ENCODE measurements around the gene ITIH2. TPM values are rescaled to one million over a fixed set of nuclear protein-coding genes. Genes with fewer than 3 reads are reported as not detected.
"Not testable (repeated sequence)": the region's sequence is repeated elsewhere in the genome, so short reads cannot be mapped to it uniquely, and the experiment has no call there.

Gene ITIH2, protein sequence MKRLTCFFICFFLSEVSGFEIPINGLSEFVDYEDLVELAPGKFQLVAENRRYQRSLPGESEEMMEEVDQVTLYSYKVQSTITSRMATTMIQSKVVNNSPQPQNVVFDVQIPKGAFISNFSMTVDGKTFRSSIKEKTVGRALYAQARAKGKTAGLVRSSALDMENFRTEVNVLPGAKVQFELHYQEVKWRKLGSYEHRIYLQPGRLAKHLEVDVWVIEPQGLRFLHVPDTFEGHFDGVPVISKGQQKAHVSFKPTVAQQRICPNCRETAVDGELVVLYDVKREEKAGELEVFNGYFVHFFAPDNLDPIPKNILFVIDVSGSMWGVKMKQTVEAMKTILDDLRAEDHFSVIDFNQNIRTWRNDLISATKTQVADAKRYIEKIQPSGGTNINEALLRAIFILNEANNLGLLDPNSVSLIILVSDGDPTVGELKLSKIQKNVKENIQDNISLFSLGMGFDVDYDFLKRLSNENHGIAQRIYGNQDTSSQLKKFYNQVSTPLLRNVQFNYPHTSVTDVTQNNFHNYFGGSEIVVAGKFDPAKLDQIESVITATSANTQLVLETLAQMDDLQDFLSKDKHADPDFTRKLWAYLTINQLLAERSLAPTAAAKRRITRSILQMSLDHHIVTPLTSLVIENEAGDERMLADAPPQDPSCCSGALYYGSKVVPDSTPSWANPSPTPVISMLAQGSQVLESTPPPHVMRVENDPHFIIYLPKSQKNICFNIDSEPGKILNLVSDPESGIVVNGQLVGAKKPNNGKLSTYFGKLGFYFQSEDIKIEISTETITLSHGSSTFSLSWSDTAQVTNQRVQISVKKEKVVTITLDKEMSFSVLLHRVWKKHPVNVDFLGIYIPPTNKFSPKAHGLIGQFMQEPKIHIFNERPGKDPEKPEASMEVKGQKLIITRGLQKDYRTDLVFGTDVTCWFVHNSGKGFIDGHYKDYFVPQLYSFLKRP
- total RNA-seq (not detected), polyA plus RNA-seq (not detected)

DNA sequence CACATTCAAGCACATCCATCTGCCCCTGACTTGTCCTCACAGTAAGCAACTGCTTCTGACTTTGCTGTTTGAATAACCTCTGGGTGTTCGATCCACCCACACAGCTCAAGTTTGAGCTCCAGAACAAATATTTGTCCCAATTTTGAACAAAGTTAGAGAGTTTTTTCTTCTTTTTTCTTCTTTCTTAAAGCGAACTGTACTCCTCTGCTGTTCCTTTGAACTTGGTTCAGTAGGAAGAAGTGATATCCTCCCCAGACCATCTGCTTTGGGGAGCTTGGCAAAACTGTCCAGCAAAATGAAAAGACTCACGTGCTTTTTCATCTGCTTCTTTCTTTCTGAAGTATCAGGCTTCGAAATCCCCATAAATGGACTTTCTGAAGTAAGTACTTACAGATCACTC, at the start of gene ITIH2:
ITIH2 (plus strand) TSS at position 177 of the 400 bp plus-strand sequence; CDS start at position 296, 119 bp downstream.
- H3K27me3 Mint-ChIP-seq, result peaks cover 20 to 64% of the 10 kb centered on the region in 2 donors
- H3K36me3 Mint-ChIP-seq, result no peaks in the 10 kb centered on the region
- ChIA-PET CTCF (interaction anchor here (1.3 kb wide), 1 partner anchor 16 kb away, joined by 3 read pairs; no protein-coding TSS in a partner anchor), POLR2A (no interaction called here)
- H3K27me3 ChIP-seq (ENCODE audit: insufficient read depth, low read length, poor library complexity, severe bottlenecking), result peaks cover 6% of the 10 kb centered on the region
- no peaks in the 10 kb centered on the region for H3K9me3 Mint-ChIP-seq
- DNase-seq, result no peak
- H3K4me1 ChIP-seq (ENCODE audit: insufficient read depth, low read length), result no peaks in the 10 kb centered on the region
- no peaks in the 10 kb centered on the region for H3K36me3 ChIP-seq (ENCODE audit: insufficient read depth, low read length)
- no peak within 1 kb of the TSS for H3K27ac ChIP-seq (ENCODE audit: low read depth, low read length)
- H3K4me3 ChIP-seq (ENCODE audit: low read length), result no peak within 1 kb of the TSS
- no peak within 1 kb of the TSS for H3K4me3 Mint-ChIP-seq
- H3K27ac Mint-ChIP-seq, result no peak within 1 kb of the TSS
- H3K9me3 ChIP-seq (ENCODE audit: low read length), result no peaks in the 10 kb centered on the region
- H3K4me1 Mint-ChIP-seq, result no peaks in the 10 kb centered on the region

DNA sequence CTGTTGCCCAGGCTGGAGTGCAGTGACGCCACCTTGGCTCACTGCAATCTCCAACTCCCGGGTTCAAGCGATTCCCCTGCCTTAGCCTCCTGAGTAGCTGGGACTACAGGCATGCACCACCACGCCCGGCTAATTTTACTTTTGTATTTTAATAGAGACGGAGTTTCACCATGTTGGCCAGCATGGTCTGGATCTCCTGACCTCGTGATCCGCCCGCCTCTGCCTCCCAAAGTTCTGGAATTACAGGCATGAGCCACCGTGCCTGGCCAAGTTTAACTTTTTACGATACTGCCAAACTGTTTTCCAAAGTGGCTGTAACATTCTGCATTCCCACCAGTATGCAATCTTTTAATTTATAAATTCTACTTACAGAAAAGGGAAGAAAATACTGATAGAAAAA, 46.0 kb upstream of the ITIH2 start:
- H3K4me1 Mint-ChIP-seq; H3K36me3 Mint-ChIP-seq; H3K36me3 ChIP-seq (ENCODE audit: insufficient read depth, low read length); H3K27ac ChIP-seq (ENCODE audit: low read depth, low read length); H3K4me3 ChIP-seq (ENCODE audit: low read length); H3K27me3 ChIP-seq (ENCODE audit: insufficient read depth, low read length, poor library complexity, severe bottlenecking); CTCF ChIA-PET; H3K9me3 Mint-ChIP-seq; H3K4me3 Mint-ChIP-seq; DNase-seq; H3K27ac Mint-ChIP-seq; H3K4me1 ChIP-seq (ENCODE audit: insufficient read depth, low read length); POLR2A ChIA-PET; H3K9me3 ChIP-seq (ENCODE audit: low read length): not testable (repeated sequence)
- H3K27me3 Mint-ChIP-seq, result peaks cover 34 to 57% of the 10 kb centered on the region in 2 donors

DNA sequence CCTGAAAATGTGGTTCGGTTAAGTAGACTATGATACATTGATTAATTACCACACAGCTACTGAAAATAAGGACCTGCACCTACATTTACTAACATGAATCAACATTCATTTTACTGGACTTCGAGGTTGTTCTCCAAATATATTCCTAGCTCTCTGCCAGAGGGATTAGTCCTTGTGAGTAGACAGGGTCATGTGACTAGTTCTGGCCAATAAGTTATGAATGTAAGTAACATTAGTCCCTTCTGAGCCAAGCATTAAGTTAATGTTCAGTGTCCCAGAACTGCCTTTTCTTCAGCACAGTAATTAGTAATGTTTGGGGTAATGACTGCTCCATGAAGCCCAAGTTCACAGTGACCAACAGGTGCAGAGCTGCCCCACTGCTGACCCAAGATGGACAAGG, 45.6 kb upstream of the ITIH2 start:
- no peaks in the 10 kb centered on the region for H3K9me3 Mint-ChIP-seq
- peaks cover 32 to 57% of the 10 kb centered on the region in 2 donors for H3K27me3 Mint-ChIP-seq
- Histone ChIP-seq H3K4me1 (ENCODE audit: insufficient read depth, low read length) (no peaks in the 10 kb centered on the region), H3K27ac (ENCODE audit: low read depth, low read length) (no peak overlapping the region), H3K9me3 (ENCODE audit: low read length) (no peaks in the 10 kb centered on the region), H3K36me3 (ENCODE audit: insufficient read depth, low read length) (no peaks in the 10 kb centered on the region), H3K27me3 (ENCODE audit: insufficient read depth, low read length, poor library complexity, severe bottlenecking) (no peaks in the 10 kb centered on the region), H3K4me3 (ENCODE audit: low read length) (no peak overlapping the region)
- no peaks in the 10 kb centered on the region for H3K4me1 Mint-ChIP-seq
- no peak for DNase-seq
- H3K36me3 Mint-ChIP-seq, result no peaks in the 10 kb centered on the region
- ChIA-PET CTCF (no interaction called here), POLR2A (no interaction called here)
- no peak overlapping the region for H3K27ac Mint-ChIP-seq
- no peak overlapping the region for H3K4me3 Mint-ChIP-seq

DNA sequence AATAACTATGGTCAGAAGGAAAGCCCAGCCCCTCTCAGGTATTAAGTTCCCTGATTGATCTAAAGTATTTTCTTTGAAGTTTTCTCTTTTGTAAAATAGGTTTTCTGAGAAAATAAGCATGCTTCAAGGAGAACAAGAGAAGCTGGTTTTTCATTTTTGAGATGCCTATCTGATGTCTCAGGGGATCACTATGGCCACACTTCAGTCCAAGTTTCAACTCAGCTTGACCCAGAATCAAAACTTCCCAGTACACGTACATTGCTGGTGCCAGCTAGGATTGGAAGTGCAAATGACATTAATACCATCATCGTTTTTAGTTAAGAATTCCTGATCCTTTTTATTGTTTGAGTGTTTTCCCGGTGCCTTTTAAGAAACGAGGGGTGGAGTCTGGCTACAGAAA, 43.6 kb upstream of the ITIH2 start:
- ChIA-PET CTCF (no interaction called here), POLR2A (no interaction called here)
- Histone ChIP-seq H3K4me1 (ENCODE audit: insufficient read depth, low read length) (no peaks in the 10 kb centered on the region), H3K9me3 (ENCODE audit: low read length) (no peaks in the 10 kb centered on the region), H3K4me3 (ENCODE audit: low read length) (no peak overlapping the region), H3K27me3 (ENCODE audit: insufficient read depth, low read length, poor library complexity, severe bottlenecking) (peaks cover 3% of the 10 kb centered on the region), H3K27ac (ENCODE audit: low read depth, low read length) (no peak overlapping the region), H3K36me3 (ENCODE audit: insufficient read depth, low read length) (no peaks in the 10 kb centered on the region)
- Mint-ChIP-seq H3K36me3 (no peaks in the 10 kb centered on the region), H3K27me3 (peaks cover 45 to 61% of the 10 kb centered on the region in 2 donors), H3K27ac (no peak overlapping the region), H3K9me3 (no peaks in the 10 kb centered on the region), H3K4me3 (no peak overlapping the region), H3K4me1 (no peaks in the 10 kb centered on the region)
- DNase-seq, result no peak

DNA sequence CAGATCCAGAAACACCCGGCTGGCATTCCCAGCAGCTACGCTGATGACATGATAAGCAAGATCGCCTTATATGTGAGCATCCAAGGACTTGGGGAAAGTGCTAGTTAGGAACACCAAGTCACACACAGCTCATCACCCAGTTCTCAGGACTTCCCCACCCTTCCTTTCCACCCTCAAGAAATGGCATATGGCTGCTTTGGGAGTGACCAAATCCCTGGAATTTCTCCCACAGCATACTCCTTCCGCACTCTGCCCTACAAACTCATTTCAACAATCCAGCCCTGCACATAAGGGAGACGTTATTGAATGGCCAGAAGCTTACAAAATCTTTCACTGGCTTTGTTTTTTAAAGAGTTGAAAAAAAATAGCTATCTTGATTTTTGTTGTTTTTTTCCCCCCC, 40.6 kb upstream of the ITIH2 start:
- Mint-ChIP-seq H3K9me3 (no peaks in the 10 kb centered on the region), H3K27me3 (peaks cover 60 to 69% of the 10 kb centered on the region in 2 donors), H3K4me1 (peaks cover 9 to 15% (median 13%) of the 10 kb centered on the region in 3 donors), H3K27ac (no peak overlapping the region), H3K4me3 (no peak overlapping the region), H3K36me3 (no peaks in the 10 kb centered on the region)
- Histone ChIP-seq H3K4me1 (ENCODE audit: insufficient read depth, low read length) (peaks cover 10% of the 10 kb centered on the region), H3K4me3 (ENCODE audit: low read length) (no peak overlapping the region), H3K36me3 (ENCODE audit: insufficient read depth, low read length) (no peaks in the 10 kb centered on the region), H3K27me3 (ENCODE audit: insufficient read depth, low read length, poor library complexity, severe bottlenecking) (peaks cover 20% of the 10 kb centered on the region), H3K9me3 (ENCODE audit: low read length) (no peaks in the 10 kb centered on the region), H3K27ac (ENCODE audit: low read depth, low read length) (no peak overlapping the region)
- no peak for DNase-seq
- ChIA-PET POLR2A (no interaction called here), CTCF (interaction anchor here (0.7 kb wide), 1 partner anchor 743 kb away, joined by 3 read pairs; no protein-coding TSS in a partner anchor)

DNA sequence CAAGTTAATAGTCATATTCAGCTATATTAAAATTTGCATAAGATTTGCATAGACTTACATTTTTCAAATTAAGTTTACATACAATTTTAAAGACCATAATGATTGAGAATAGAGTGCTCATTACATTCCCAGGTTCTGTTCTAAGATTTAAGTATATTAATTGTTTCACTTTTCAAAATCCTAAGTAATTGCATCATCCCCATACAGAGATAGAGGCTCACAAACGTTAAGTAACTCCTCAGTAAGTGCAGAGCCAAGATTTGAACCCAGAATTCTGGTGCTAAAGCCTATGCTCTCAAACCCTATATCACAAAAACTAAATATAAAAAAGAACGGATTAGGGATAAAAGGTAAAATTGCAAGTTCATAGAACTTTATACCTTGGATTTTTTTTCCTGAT, 38.4 kb upstream of the ITIH2 start:
- peaks cover 51 to 72% of the 10 kb centered on the region in 2 donors for H3K27me3 Mint-ChIP-seq
- CTCF ChIA-PET, result no interaction called here
- peaks cover 10% of the 10 kb centered on the region for H3K4me1 ChIP-seq (ENCODE audit: insufficient read depth, low read length)
- H3K36me3 Mint-ChIP-seq, result no peaks in the 10 kb centered on the region
- H3K36me3 ChIP-seq (ENCODE audit: insufficient read depth, low read length), result no peaks in the 10 kb centered on the region
- POLR2A ChIA-PET, result no interaction called here
- no peak for DNase-seq
- H3K9me3 Mint-ChIP-seq, result no peaks in the 10 kb centered on the region
- no peak overlapping the region for H3K4me3 ChIP-seq (ENCODE audit: low read length)
- H3K4me3 Mint-ChIP-seq, result no peak overlapping the region
- H3K9me3 ChIP-seq (ENCODE audit: low read length), result no peaks in the 10 kb centered on the region
- no peak overlapping the region for H3K27ac Mint-ChIP-seq
- peaks cover 12 to 21% (median 21%) of the 10 kb centered on the region in 3 donors for H3K4me1 Mint-ChIP-seq
- no peak overlapping the region for H3K27ac ChIP-seq (ENCODE audit: low read depth, low read length)
- H3K27me3 ChIP-seq (ENCODE audit: insufficient read depth, low read length, poor library complexity, severe bottlenecking), result peaks cover 23% of the 10 kb centered on the region

DNA sequence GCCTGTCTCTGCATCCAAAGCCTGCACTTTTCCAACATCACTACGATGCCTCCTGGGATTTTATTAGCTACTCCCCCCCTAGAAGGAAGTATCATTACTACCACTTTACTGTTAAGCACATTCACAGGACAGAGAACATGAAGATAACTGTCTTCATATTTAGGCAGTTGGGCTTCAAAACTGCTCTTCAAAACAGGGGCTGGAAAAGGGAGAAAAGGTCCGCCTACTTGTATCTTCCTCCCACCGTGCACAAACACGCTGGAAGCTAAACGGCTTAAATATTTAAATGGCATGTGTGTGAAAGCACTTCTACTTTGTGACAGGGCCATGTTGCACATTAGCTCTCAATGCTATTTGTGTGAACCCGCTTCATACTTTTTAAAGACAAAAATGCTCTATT, 37.3 kb upstream of the ITIH2 start:
- Mint-ChIP-seq H3K27ac (no peak overlapping the region), H3K9me3 (no peaks in the 10 kb centered on the region), H3K36me3 (no peaks in the 10 kb centered on the region), H3K4me1 (peaks cover 12 to 21% (median 21%) of the 10 kb centered on the region in 3 donors), H3K4me3 (peak overlapping the region; percentile 70 to 84 (median 77)), H3K27me3 (peaks cover 44 to 68% of the 10 kb centered on the region in 2 donors)
- DNase-seq, result no peak
- Histone ChIP-seq H3K27me3 (ENCODE audit: insufficient read depth, low read length, poor library complexity, severe bottlenecking) (peaks cover 23% of the 10 kb centered on the region), H3K4me1 (ENCODE audit: insufficient read depth, low read length) (peaks cover 10% of the 10 kb centered on the region), H3K36me3 (ENCODE audit: insufficient read depth, low read length) (no peaks in the 10 kb centered on the region), H3K4me3 (ENCODE audit: low read length) (no peak overlapping the region), H3K27ac (ENCODE audit: low read depth, low read length) (no peak overlapping the region), H3K9me3 (ENCODE audit: low read length) (no peaks in the 10 kb centered on the region)
- ChIA-PET CTCF (interaction anchor here (1.2 kb wide), 1 partner anchor 22 kb away, joined by 3 read pairs; no protein-coding TSS in a partner anchor), POLR2A (no interaction called here)
